HCT116 (cell line): ENCODE measurements around the gene SLC7A8. TPM values are rescaled to one million over a fixed set of nuclear protein-coding genes. Genes with fewer than 3 reads are reported as not detected.
"Not testable (repeated sequence)": the region's sequence is repeated elsewhere in the genome, so short reads cannot be mapped to it uniquely, and the experiment has no call there.

Source experiments
- ATAC-seq: fragments of 200-7000 bp; cut with Tn5 transposase; 2 replicates; pipeline ENCODE4 v1.9.1; 2020; ENCODE audit warnings: mild to moderate bottlenecking, moderate library complexity
- BruUV-seq: library from RNA; stranded (reverse); fragments of 400-500 nt; replicated peaks from 2 replicates; lab custom pipeline; 2021; lab: Mats Ljungman, UMichigan
- CTCF ChIA-PET: fragments of 300-600 bp; sonication (Branson Sonifier 250); formaldehyde crosslinking; loops from one replicate; lab custom pipeline; 2021; ENCODE audit warnings: antibody characterized with exemption; lab: Charles Lee
- POLR2A ChIA-PET: fragments of 300-600, 350-600 bp; sonication (Branson Sonifier 250); formaldehyde crosslinking; loops from one replicate; lab custom pipeline; 2021; ENCODE audit warnings: antibody characterized with exemption; lab: Charles Lee
- RAD21 ChIA-PET, 2 experiments: fragments of 300-600 bp; sonication (Branson Sonifier 250); formaldehyde crosslinking; loops; one replicate each; lab custom pipeline; 2023; ENCODE audit warnings: low total read pairs in 2 of 2; ENCODE audit not compliant: uncharacterized antibody in 2 of 2, unreplicated experiment in 2 of 2, low non-redundant PET in 1 of 2; lab: Charles Lee
- DNase-seq: peaks from one replicate; pipeline ENCODE4 v3.0.0-alpha.2; 2010; ENCODE audit warnings: low read depth, low spot score
- H2AFZ ChIP-seq: fragments of 200-600 bp; shearing (Covaris generic), sonication (generic); 2 replicates; pipeline ENCODE4 v1.6.1; 2017; ENCODE audit warnings: low read depth, mixed run types, mixed read lengths, antibody characterized with exemption, low read length; ENCODE audit not compliant: poor library complexity, severe bottlenecking
- H3K27ac ChIP-seq: 2 replicates; pipeline ENCODE4 v1.5.1; 2012; ENCODE audit warnings: low read depth, low read length
- H3K27me3 ChIP-seq: fragments of 200-600 bp; sonication (generic); 2 replicates; pipeline ENCODE4 v1.6.1; 2016; ENCODE audit warnings: mixed run types, low read length, mixed read lengths; ENCODE audit not compliant: insufficient read depth
- H3K36me3 ChIP-seq, 2 experiments: fragments of 200-500 bp in 1 of 2; fragments of 200-600 bp in 1 of 2; sonication (Bioruptor generic) in 1 of 2; sonication (generic) in 1 of 2; 2 replicates each; pipeline versions ENCODE4 v1.5.1 to v1.6.1; 2014 to 2016; ENCODE audit warnings: low read length in 2 of 2, inconsistent platforms in 1 of 2, mixed read lengths in 1 of 2, mixed run types in 1 of 2; ENCODE audit not compliant: insufficient read depth in 2 of 2, control insufficient read depth in 1 of 2
- H3K4me1 ChIP-seq, 2 experiments: fragments of 200-600 bp in 1 of 2; sonication (generic) in 1 of 2; 2 replicates each; pipeline versions ENCODE4 v1.5.1 to v1.6.1; 2012 to 2017; ENCODE audit warnings: low read length in 2 of 2, inconsistent platforms in 1 of 2, mild to moderate bottlenecking in 1 of 2, mixed read lengths in 1 of 2, mixed run types in 1 of 2, moderate library complexity in 1 of 2; ENCODE audit not compliant: insufficient read depth in 2 of 2, control insufficient read depth in 1 of 2
- H3K4me2 ChIP-seq: fragments of 200-600 bp; sonication (generic); 2 replicates; pipeline ENCODE4 v1.6.1; 2017; ENCODE audit warnings: mixed run types, low read length, mixed read lengths
- H3K4me3 ChIP-seq, 2 experiments: fragments of 200-600 bp in 1 of 2; sonication (generic) in 1 of 2; replicated peaks in 1 of 2; 2 replicates each; pipeline ENCODE4 v1.5.1; 2011 to 2016; ENCODE audit warnings: low read length in 2 of 2, control low read depth in 1 of 2, low read depth in 1 of 2, mild to moderate bottlenecking in 1 of 2, mixed read lengths in 1 of 2, mixed run types in 1 of 2
- H3K79me2 ChIP-seq: fragments of 200-600 bp; sonication (generic); 2 replicates; pipeline ENCODE4 v1.6.1; 2017; ENCODE audit warnings: mild to moderate bottlenecking, mixed run types, low read length, moderate library complexity, mixed read lengths; ENCODE audit not compliant: insufficient read depth
- H3K9ac ChIP-seq: fragments of 200-600 bp; sonication (generic); 2 replicates; pipeline ENCODE4 v1.6.1; 2016; ENCODE audit warnings: low read length, mixed read lengths
- H3K9me2 ChIP-seq: fragments of 200-600 bp; sonication (generic), shearing (Covaris generic); 2 replicates; pipeline ENCODE4 v1.6.1; 2017; ENCODE audit warnings: mixed run types, mild to moderate bottlenecking, moderate library complexity; ENCODE audit not compliant: insufficient read depth
- H3K9me3 ChIP-seq, 2 experiments: fragments of 200-500 bp in 1 of 2; fragments of 200-600 bp in 1 of 2; sonication (Bioruptor generic) in 1 of 2; sonication (generic) in 1 of 2; 2 replicates each; pipeline ENCODE4 v1.6.1; 2014 to 2017; ENCODE audit warnings: low read length in 2 of 2, mixed read lengths in 2 of 2, inconsistent platforms in 1 of 2, low read depth in 1 of 2, mild to moderate bottlenecking in 1 of 2, mixed run types in 1 of 2, moderate library complexity in 1 of 2; ENCODE audit not compliant: control insufficient read depth in 1 of 2, insufficient read depth in 1 of 2
- H4K20me1 ChIP-seq: fragments of 200-600 bp; sonication (generic), shearing (Covaris generic); 2 replicates; pipeline ENCODE4 v1.6.1; 2017; ENCODE audit warnings: mixed run types, mild to moderate bottlenecking, moderate library complexity; ENCODE audit not compliant: insufficient read depth
- CEBPB ChIP-seq: IDR thresholded peaks from 2 replicates; pipeline ENCODE4 v1.6.1; 2012; ENCODE audit warnings: low read depth
- EGR1 ChIP-seq: IDR thresholded peaks from 2 replicates; pipeline ENCODE4 v1.6.1; 2012; ENCODE audit warnings: low read depth
- EZH2phosphoT487 ChIP-seq: fragments of 200-600 bp; IDR thresholded peaks from 2 replicates; pipeline ENCODE4 v1.6.1; 2018; ENCODE audit warnings: antibody characterized with exemption, borderline replicate concordance
- JUND ChIP-seq: IDR thresholded peaks from 2 replicates; pipeline ENCODE4 v1.6.1; 2012
- POLR2AphosphoS5 ChIP-seq: IDR thresholded peaks from 2 replicates; pipeline ENCODE4 v1.6.1; 2011; ENCODE audit warnings: mild to moderate bottlenecking, low read depth, low read length, moderate library complexity
- SIN3A ChIP-seq: IDR thresholded peaks from 2 replicates; pipeline ENCODE4 v1.6.1; 2012; ENCODE audit warnings: low read depth
- ZBTB33 ChIP-seq: IDR thresholded peaks from 2 replicates; pipeline ENCODE4 v1.6.1; 2011; ENCODE audit warnings: mild to moderate bottlenecking, low read length, moderate library complexity; ENCODE audit not compliant: insufficient replicate concordance; ENCODE audit errors: extremely low read depth
- intact Hi-C: fragments of 100-400 bp; cut with micrococcal nuclease; formaldehyde crosslinking; loops from 2 replicates; pipeline ENCODE4 v1.10.0; 2022
- total RNA-seq: library from RNA; stranded (reverse); gene quantifications from one replicate; pipeline ENCODE4 v1.2.1, GENCODE V29; 2021; ENCODE audit not compliant: unreplicated experiment
- TF ChIP-seq, protein P1 (sequence below): IDR thresholded peaks from 2 replicates; pipeline ENCODE4 v1.6.1; 2012

The SLC7A8 gene
- total RNA-seq, 1 experiment from 2014 or later: 5.3 TPM

DNA sequence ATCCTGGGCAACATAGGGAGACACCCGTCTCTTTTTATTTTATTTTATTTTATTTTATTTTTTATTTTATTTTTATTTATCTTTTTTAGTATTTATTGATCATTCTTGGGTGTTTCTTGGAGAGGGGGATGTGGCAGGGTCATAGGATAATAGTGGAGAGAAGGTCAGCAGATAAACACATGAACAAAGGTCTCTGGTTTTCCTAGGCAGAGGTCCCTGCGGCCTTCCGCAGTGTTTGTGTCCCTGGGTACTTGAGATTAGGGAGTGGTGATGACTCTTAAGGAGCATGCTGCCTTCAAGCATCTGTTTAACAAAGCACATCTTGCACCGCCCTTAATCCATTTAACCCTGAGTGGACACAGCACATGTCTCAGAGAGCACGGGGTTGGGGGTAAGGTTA is 75.8 kb downstream of the SLC7A8 start:
- H3K9me2 ChIP-seq, ATAC-seq, H3K4me1 ChIP-seq, H3K36me3 ChIP-seq, DNase-seq, RAD21 ChIA-PET, H4K20me1 ChIP-seq, H3K27ac ChIP-seq, BruUV-seq, H3K79me2 ChIP-seq, H3K9ac ChIP-seq, intact Hi-C loops, H2AFZ ChIP-seq, H3K4me3 ChIP-seq, H3K9me3 ChIP-seq, H3K4me2 ChIP-seq, CTCF ChIA-PET: not testable (repeated sequence)
- POLR2A ChIA-PET: interaction anchor here (4.0 kb wide), 1 partner anchor 12 kb away, joined by 21 read pairs; the partner anchor contains the start of genes ACIN1 and C14orf119
- peaks cover 20% of the 10 kb centered on the region; the same call in 1 of the 2 replicates for H3K27me3 ChIP-seq

DNA sequence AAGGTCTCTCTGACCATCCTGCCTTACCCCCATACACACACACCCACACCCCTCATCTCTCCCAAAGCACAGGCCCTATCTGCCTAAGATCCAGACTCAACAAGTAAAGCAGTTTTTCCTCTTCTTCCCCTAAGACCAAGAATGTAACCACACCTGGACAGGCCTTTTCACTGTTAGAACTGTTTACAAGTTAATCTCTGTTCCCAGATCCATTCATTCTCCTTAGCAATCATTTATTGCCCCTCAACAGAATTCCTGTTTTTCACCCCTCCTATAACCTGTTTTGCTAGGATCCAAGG is 76.8 kb downstream of the SLC7A8 start:
- Histone ChIP-seq H3K27ac (no peak overlapping the region), H3K9me2 (no peaks in the 10 kb centered on the region), H2AFZ (no peak overlapping the region), H3K27me3 (peaks cover 15% of the 10 kb centered on the region; the same call in 1 of the 2 replicates), H3K79me2 (no peaks in the 10 kb centered on the region), H3K4me1 (no peaks in the 10 kb centered on the region), H3K36me3 (no peaks in the 10 kb centered on the region), H3K4me3 (no peak overlapping the region), H4K20me1 (no peaks in the 10 kb centered on the region), H3K9ac (no peak overlapping the region), H3K9me3 (no peaks in the 10 kb centered on the region), H3K4me2 (no peak overlapping the region)
- CTCF ChIA-PET: interaction anchor here (0.6 to 1.2 kb wide), 2 partner anchors 14 to 38 kb away, joined by 3 read pairs; no protein-coding TSS in a partner anchor
- RAD21 ChIA-PET: no interaction called here
- TF ChIP-seq, protein P1, sequence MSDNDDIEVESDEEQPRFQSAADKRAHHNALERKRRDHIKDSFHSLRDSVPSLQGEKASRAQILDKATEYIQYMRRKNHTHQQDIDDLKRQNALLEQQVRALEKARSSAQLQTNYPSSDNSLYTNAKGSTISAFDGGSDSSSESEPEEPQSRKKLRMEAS: no peak
- TF ChIP-seq ZBTB33 (no peak), EGR1 (no peak), SIN3A (no peak), JUND (no peak), POLR2AphosphoS5 (no peak), CEBPB (no peak), EZH2phosphoT487 (no peak)
- no peak for DNase-seq
- no TSS peak for BruUV-seq
- POLR2A ChIA-PET: interaction anchor here (1.4 kb wide), 1 partner anchor 12 kb away, joined by 5 read pairs; the partner anchor contains the start of genes ACIN1 and C14orf119
- no peak for ATAC-seq
- intact Hi-C loops: no loop called here
